HG03280 (cell line): ENCODE results near the gene WAPL.

Experiments used
- ATAC-seq: cut with Tn5 transposase; IDR thresholded peaks from one replicate; pipeline ENCODE4 v1.9.1; 2021; ENCODE audit warnings: mild to moderate bottlenecking, moderate library complexity; ENCODE audit not compliant: unreplicated experiment

Gene WAPL

GRCh38 chr10:86524225-86524962 lies 2.8 kb upstream of the WAPL start:
- no peak for ATAC-seq

GRCh38 chr10:86523348-86523747 lies 1.8 kb upstream of the WAPL start:
- no peak for ATAC-seq

- no peak for ATAC-seq
These were observed 891 bp upstream of the WAPL start for GRCh38 chr10:86522510-86522855.

GRCh38 chr10:86520871-86521677 lies 518 bp downstream of the WAPL start:
- peak; percentile 18 for ATAC-seq

- ATAC-seq: no peak
These were observed 2.8 kb downstream of the WAPL start for GRCh38 chr10:86518781-86519180.

- ATAC-seq: no peak
These were observed 9.5 kb downstream of the WAPL start for GRCh38 chr10:86512137-86512536.

GRCh38 chr10:86511027-86511865 lies 10.3 kb downstream of the WAPL start:
- ATAC-seq: no peak

- no peak for ATAC-seq
These were observed 12.4 kb downstream of the WAPL start for GRCh38 chr10:86509145-86509544.

- ATAC-seq: no peak
These were observed 13.4 kb downstream of the WAPL start for GRCh38 chr10:86508217-86508616.

GRCh38 chr10:86506499-86506898 lies 15.1 kb downstream of the WAPL start:
- no peak for ATAC-seq

GRCh38 chr10:86506062-86506461 lies 15.5 kb downstream of the WAPL start:
- ATAC-seq: no peak

GRCh38 chr10:86504510-86504909 lies 17.1 kb downstream of the WAPL start:
- no peak for ATAC-seq

GRCh38 chr10:86500846-86501245 lies 20.7 kb downstream of the WAPL start:
- no peak for ATAC-seq

GRCh38 chr10:86498598-86498997 lies 23.0 kb downstream of the WAPL start:
- ATAC-seq: no peak

GRCh38 chr10:86497621-86498020 lies 24.0 kb downstream of the WAPL start:
- no peak for ATAC-seq

- no peak for ATAC-seq
These were observed 31.5 kb downstream of the WAPL start for GRCh38 chr10:86489960-86490612.

GRCh38 chr10:86489071-86489810 lies 32.4 kb downstream of the WAPL start:
- ATAC-seq: no peak

- no peak for ATAC-seq
These were observed 34.7 kb downstream of the WAPL start for GRCh38 chr10:86486856-86487255.

GRCh38 chr10:86483664-86484063 lies 37.9 kb downstream of the WAPL start:
- no peak for ATAC-seq

GRCh38 chr10:86481761-86482160 lies 39.8 kb downstream of the WAPL start:
- no peak for ATAC-seq
